Esophagus muscularis mucosa (tissue), 4 donors: Measurements from ENCODE around the gene MTPN. TPM values are rescaled to one million over a fixed set of nuclear protein-coding genes. Genes with fewer than 3 reads are reported as not detected.

ENCODE experiments used
- DNase-seq: peaks from one replicate; pipeline ENCODE4 v3.0.0-alpha.2; 2017; ENCODE audit errors: extremely low spot score
- H3K27ac ChIP-seq, 4 donors: fragments of 200-600 bp; sonication (generic); replicated peaks in 1 of 4; 1 replicate in 3 of 4; 2 replicates in 1 of 4; pipeline ENCODE4 v1.5.1; 2016 to 2019; ENCODE audit warnings: mild to moderate bottlenecking in 1 of 4
- H3K27me3 ChIP-seq, 4 donors: fragments of 200-600 bp; sonication (generic); one replicate each; pipeline versions ENCODE4 v1.5.1 to v1.6.0; 2016 to 2019
- H3K36me3 ChIP-seq, 4 donors: fragments of 200-600 bp; sonication (generic); one replicate each; pipeline ENCODE4 v1.5.1; 2016 to 2019
- H3K4me1 ChIP-seq, 4 donors: fragments of 200-600 bp; sonication (generic); one replicate each; pipeline ENCODE4 v1.5.1; 2016 to 2019
- H3K4me3 ChIP-seq, 4 donors: fragments of 200-600 bp; sonication (generic); 1 replicate in 2 of 4; 2 replicates in 2 of 4; pipeline ENCODE4 v1.5.1; 2016 to 2019; ENCODE audit warnings: mild to moderate bottlenecking in 4 of 4, moderate library complexity in 1 of 4
- H3K9me3 ChIP-seq, 4 donors: fragments of 200-600 bp; sonication (generic); 1 replicate in 3 of 4; 2 replicates in 1 of 4; pipeline ENCODE4 v1.5.1; 2016 to 2019
- EP300 ChIP-seq: sonication (generic); formaldehyde crosslinking; IDR thresholded peaks from one replicate; pipeline ENCODE4 v1.6.1; 2017; ENCODE audit warnings: antibody characterized with exemption
- POLR2A ChIP-seq: fragments of 450-650 bp; IDR thresholded peaks from one replicate; pipeline ENCODE4 v1.6.1; 2017; ENCODE audit warnings: antibody characterized with exemption, moderate library complexity, mild to moderate bottlenecking, low read depth
- POLR2AphosphoS5 ChIP-seq, 2 donors: sonication (generic); formaldehyde crosslinking; IDR thresholded peaks; one replicate each; pipeline ENCODE4 v1.6.1; 2017; ENCODE audit warnings: antibody characterized with exemption in 2 of 2
- WGBS: methylation state at CpG from one replicate; pipeline ENCODE4 v1.1.5; 2018; 5-methylcytosine and 5-hydroxymethylcytosine counted together
- intact Hi-C: fragments of 100-400 bp; cut with DNase I; formaldehyde crosslinking; loops from one replicate; pipeline ENCODE4 v1.15.1; 2023
- total RNA-seq, 4 donors: library from RNA; depleted of rRNA; stranded (reverse); fragments of >200 nt; gene quantifications; one replicate each; pipeline versions ENCODE4 v1.1.0 to v1.2.1, GENCODE V29; 2016
- TF ChIP-seq, protein P1 (sequence below), 3 experiments: fragments of 200-600 bp in 2 of 3; fragments of 450-650 bp in 1 of 3; sonication (generic) in 2 of 3; IDR thresholded peaks; one replicate each; pipeline ENCODE4 v1.5.1; 2017 to 2019; ENCODE audit warnings: antibody characterized with exemption in 3 of 3, mild to moderate bottlenecking in 2 of 3, moderate library complexity in 1 of 3

MTPN gene
- total RNA-seq, 4 donors from 2014 or later, result 68.8 to 74.9 (median 71.5) TPM

DNA sequence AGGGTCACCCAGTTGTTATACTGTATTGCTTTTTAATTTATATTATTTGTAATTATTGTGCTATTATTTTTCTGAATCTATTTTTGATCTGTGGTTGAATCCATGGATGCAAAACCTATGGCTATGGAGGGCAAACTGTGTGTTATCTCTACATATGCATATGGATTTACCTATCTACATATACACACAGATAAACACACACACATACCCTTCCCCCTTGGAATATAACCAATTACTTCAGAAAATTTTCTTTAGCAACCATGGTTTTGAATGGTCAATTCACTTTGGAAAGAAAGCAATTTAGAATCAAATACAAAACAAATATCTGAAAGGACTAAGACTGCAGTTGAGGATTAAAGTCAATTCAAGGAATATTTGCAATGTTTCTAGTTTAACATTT lies 39.1 kb downstream of the MTPN start:
- Histone ChIP-seq H3K9me3 (no peaks in the 10 kb centered on the region), H3K4me1 (peaks cover 13 to 46% (median 28%) of the 10 kb centered on the region in 4 donors), H3K36me3 (no peaks in the 10 kb centered on the region), H3K27me3 (no peaks in the 10 kb centered on the region), H3K27ac (no peak overlapping the region), H3K4me3 (no peak overlapping the region)
- no peak for DNase-seq
- no peak for TF ChIP-seq POLR2A
- TF ChIP-seq POLR2AphosphoS5 (IDR thresholded peaks at IDR 0.05), result no peak
- no peak for TF ChIP-seq EP300
- TF ChIP-seq, protein P1, sequence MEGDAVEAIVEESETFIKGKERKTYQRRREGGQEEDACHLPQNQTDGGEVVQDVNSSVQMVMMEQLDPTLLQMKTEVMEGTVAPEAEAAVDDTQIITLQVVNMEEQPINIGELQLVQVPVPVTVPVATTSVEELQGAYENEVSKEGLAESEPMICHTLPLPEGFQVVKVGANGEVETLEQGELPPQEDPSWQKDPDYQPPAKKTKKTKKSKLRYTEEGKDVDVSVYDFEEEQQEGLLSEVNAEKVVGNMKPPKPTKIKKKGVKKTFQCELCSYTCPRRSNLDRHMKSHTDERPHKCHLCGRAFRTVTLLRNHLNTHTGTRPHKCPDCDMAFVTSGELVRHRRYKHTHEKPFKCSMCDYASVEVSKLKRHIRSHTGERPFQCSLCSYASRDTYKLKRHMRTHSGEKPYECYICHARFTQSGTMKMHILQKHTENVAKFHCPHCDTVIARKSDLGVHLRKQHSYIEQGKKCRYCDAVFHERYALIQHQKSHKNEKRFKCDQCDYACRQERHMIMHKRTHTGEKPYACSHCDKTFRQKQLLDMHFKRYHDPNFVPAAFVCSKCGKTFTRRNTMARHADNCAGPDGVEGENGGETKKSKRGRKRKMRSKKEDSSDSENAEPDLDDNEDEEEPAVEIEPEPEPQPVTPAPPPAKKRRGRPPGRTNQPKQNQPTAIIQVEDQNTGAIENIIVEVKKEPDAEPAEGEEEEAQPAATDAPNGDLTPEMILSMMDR (IDR thresholded peaks at IDR 0.05), result no peak
- intact Hi-C loops, result no loop called here

DNA sequence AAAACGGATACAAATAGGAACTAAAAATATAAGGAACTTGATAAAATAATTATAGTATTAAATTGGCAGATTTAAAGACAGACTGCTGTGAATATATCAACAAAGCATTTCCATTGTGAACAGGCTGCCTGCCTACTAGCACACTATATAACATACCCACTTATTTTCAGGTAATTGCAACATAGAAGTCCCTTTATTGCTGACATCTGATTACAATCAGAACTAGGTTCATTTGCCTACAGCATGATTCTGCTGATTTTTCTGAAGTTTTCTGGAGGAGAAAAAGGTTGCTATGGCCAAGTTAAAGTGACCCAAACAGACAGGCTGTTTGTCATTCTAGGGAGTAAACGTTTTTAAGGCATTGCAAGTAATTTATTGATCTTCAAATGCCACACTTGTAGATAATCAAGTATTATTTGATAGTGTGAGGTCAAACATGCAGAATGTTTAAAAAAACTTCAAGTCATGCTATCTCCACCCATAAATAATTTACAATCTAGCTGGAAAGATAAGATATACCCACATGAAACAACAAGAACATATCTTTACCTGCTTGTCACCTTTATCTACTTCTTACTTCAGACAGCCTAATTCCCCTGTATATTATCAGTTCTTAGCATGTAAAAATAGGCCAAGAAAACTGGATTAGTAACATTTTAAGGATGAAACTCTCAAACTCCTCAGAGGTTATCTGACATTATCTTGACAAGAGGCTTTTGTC lies 40.5 kb downstream of the MTPN start:
- Histone ChIP-seq H3K36me3 (no peaks in the 10 kb centered on the region), H3K9me3 (no peaks in the 10 kb centered on the region), H3K27me3 (no peaks in the 10 kb centered on the region), H3K27ac (no peak overlapping the region), H3K4me1 (peaks cover 13 to 48% (median 29%) of the 10 kb centered on the region in 4 donors), H3K4me3 (no peak overlapping the region)
- TF ChIP-seq EP300 (no peak), POLR2A (no peak)
- no peak for DNase-seq
- 49% methylated on average over 2 of the region's 2 CpGs for WGBS
- intact Hi-C loops, result no loop called here

DNA sequence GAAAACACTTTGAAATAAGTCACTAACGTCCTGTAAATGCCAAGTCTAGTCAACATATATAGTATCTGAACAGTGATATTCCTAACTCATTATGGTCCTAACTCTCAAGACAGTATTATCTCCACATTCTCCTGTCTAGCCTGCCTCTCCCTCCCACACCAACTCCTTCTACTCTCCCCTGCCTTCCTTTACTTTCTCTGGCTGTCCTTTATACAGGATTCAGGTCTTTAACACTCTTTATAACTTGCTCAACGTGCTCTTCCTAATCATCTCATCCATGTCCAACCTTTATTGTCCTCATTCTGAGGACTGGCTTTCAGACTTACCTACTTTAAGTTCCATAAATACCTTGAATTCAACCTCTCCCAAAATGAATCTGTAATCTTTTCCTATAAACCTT lies 42.5 kb downstream of the MTPN start:
- Histone ChIP-seq H3K27ac (no peak overlapping the region), H3K4me3 (no peak overlapping the region), H3K36me3 (peaks cover 0 to under 1% (median 0%) of the 10 kb centered on the region in 4 donors), H3K4me1 (peaks cover 31 to 51% (median 48%) of the 10 kb centered on the region in 4 donors), H3K9me3 (no peaks in the 10 kb centered on the region), H3K27me3 (no peaks in the 10 kb centered on the region)
- 82% methylated on average over 2 of the region's 2 CpGs for WGBS
- TF ChIP-seq POLR2A, result no peak
- no peak for DNase-seq
- intact Hi-C loops, result no loop called here

DNA sequence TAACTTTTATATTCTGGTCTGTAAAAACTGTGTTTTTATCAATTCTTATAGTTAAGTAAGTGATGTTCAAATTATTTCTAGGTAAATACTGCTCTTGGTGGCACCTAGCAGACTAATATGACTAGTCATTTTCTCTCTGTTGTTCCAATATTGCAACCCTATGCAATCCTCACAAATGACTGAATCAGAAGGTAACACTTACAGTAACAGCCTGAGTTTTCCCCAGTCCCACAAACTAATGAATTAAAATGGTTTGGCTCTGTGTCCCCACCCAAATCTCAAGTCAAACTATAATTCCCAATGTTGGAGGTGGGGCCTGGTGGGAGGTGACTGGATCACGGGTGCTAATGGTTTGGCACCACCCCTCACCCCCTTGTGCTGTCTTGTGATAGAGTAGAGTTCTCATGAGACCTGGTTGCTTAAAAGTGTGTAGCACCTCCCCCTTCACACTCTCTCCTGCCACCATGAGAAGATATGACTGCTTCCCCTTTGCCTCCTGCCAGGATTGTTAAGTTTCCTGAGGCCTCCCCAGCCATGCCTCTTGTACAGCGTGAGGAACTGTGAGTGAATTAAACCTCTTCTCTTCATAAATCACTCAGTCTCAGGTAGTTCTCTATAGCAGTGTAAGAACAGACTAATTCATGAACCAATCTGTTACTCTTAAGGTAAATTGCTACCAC lies 43.5 kb downstream of the MTPN start:
- Histone ChIP-seq H3K4me3 (no peak overlapping the region), H3K27ac (no peak overlapping the region), H3K36me3 (peaks cover 0 to 6% (median under 1%) of the 10 kb centered on the region in 4 donors), H3K9me3 (no peaks in the 10 kb centered on the region), H3K27me3 (no peaks in the 10 kb centered on the region), H3K4me1 (peaks cover 29 to 52% (median 47%) of the 10 kb centered on the region in 4 donors)
- DNase-seq, result no peak
- TF ChIP-seq, protein P1 (IDR thresholded peaks at IDR 0.05), result no peak
- TF ChIP-seq POLR2AphosphoS5 (IDR thresholded peaks at IDR 0.05) (no peak), EP300 (no peak), POLR2A (no peak)
- intact Hi-C loops, result no loop called here
- 90% methylated on average over 2 of the region's 2 CpGs for WGBS

DNA sequence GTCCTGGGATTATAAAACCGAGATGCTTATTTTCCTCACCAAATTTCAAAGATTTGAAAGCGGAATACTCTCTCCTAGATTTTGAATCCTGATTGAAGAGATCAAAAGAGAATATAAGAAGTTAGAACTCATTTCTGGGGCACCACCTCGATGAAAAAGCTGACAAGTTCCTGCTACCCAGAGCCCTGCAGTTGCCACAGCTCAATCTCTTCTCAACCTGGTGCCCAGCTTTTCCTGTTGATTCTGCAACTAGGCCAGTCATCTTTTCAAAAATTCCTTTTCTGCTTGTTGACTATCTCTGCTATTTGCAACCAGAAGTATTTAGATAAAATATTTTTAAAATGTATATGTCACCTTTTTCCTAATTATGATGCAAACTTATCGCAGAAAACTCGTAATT lies 45.0 kb downstream of the MTPN start:
- Histone ChIP-seq H3K9me3 (no peaks in the 10 kb centered on the region), H3K27me3 (no peaks in the 10 kb centered on the region), H3K27ac (no peak overlapping the region), H3K4me1 (peaks cover 29 to 47% (median 41%) of the 10 kb centered on the region in 4 donors), H3K36me3 (peaks cover 0 to 10% (median 3%) of the 10 kb centered on the region in 4 donors), H3K4me3 (no peak overlapping the region)
- intact Hi-C loops, result no loop called here
- DNase-seq, result no peak
- no peak for TF ChIP-seq POLR2A
- TF ChIP-seq, protein P1 (IDR thresholded peaks at IDR 0.05), result no peak
- no peak for TF ChIP-seq POLR2AphosphoS5 (IDR thresholded peaks at IDR 0.05)
- no peak for TF ChIP-seq EP300
- WGBS, result 88% methylated on average over 5 of the region's 5 CpGs
